Embryonic facial prominence (tissue), 1 donor: Measurements from ENCODE around the gene IGFBP7.

Source experiments
- DNase-seq: peaks from one replicate; pipeline ENCODE4 v3.0.0-alpha.2; 2016; ENCODE audit errors: extremely low spot score

IGFBP7 gene

DNA sequence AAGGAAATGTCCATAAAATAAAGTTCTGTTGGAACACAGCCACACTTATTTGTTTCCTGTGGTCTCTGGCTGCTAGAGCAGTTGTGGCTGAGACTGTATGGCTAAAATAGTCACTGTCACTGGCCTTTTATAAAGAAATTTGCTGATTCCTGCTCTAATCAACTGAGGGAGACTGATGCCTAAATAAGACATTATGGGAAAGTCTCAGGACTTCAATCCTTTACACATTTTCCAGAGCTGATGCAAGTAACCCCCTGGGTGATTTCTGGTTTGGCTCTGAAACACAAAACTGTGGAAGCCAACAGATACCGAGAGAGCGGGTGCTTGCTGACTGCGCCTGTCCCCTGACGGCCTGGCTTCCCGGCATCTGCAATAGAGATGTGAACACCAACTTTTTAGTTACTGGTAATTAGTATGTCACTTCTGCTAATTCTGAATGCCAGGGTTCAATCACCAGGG, 67.4 kb downstream of the IGFBP7 start:
- DNase-seq = no peak

DNA sequence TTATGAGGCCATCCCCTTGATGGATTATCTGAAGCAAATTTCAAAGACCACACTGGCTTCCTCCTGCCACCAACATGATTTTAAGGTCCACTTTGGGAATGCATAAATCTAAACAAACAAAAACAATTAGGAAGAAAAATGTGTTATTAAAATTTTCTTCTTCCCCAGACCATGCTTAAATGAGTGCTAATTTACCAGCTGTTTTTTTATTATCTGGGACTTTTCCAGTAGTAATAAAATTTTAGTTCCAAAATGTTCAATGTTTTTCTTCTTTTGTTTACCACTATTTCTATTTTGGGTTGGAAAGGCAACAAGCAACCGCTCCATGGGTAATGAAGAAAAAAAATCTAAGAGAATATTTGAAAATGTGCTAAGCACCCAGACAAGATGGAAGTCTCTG, 69.2 kb downstream of the IGFBP7 start:
- no peak for DNase-seq

DNA sequence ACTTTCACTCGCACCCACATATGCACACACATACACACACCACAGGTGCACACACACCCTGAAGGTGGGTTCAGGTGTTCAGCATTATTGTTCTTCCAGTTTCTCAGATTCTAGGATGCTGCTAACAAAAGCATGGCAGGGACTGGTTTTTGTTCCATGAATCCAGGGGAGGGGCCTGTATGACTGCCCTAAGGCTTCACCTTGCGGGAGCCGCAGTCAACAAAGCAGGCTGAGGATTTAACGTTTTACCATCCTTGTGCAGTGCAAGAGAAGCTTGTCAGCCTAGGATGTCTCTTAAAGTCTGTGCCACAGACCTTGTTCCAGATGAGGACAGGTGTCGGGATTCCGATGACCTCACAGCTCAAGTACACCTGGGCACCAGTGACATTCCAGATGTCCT, 69.7 kb downstream of the IGFBP7 start:
- no peak for DNase-seq

DNA sequence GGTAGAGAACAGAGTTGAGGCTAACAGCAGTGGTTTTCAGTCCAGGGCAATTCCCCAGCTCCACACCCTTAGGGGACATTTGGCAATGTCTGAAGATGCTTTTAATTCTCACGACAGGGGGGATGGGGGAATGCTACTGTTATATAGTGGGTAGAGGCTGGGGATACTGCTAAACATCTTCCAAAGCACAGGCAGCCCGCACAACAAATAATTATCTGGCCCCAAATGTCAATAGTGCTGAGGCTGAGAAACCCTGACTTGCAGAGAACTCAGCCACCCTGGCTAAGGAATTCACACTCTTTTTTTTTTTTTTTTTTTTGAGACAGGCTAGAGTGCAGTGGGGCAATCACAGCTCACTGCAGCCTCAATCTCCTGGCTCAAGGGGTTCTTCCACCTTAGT, 70.8 kb downstream of the IGFBP7 start:
- DNase-seq = no peak

DNA sequence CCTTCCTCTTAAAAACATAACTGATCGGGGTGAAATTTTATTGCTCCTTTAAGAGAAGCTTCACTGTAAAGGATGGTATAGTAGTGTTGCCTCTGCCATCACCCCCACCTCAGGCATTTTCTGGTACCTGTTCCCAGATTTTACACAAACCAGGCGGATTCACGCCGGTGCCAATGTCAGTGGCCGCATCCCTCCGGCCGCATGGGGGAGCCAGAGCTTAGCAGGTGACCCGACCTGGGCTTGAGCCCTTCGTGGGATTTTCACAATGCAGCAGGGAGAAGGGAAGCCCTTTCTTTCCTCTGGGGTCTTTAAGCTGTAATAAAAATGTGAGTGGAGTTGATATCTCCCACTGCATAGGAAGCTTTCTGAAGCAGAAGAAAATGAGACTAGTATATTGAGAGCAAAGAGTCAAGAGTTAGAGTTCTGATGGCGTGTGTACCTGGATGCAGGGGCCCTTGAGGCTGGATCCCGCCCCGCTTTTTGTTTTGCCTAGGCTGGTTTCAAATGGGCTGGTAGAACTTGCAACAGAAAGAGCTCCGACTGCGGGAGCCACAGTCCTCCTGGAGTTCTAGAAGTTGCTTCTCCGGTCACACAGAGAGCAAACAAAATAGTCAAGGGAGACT, 72.1 kb downstream of the IGFBP7 start:
- DNase-seq = no peak

DNA sequence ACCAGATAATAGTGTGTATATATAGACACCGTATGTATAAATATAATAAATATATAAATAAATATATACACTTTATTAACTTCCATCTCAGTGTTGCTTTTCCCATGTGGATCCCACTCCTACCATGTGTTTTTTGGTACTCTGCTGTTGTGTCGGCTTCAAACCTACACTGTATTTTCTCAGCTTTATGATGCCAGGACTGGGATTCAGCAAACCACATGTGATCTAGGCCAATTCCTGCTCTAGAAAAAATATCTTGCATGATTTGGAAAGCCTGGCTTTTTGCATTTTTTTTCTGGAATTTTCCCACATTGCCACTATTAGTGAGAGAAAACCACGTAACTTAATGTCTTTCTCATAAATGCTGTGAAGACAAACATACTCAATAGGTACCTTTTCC, 75.7 kb downstream of the IGFBP7 start:
- no peak for DNase-seq

DNA sequence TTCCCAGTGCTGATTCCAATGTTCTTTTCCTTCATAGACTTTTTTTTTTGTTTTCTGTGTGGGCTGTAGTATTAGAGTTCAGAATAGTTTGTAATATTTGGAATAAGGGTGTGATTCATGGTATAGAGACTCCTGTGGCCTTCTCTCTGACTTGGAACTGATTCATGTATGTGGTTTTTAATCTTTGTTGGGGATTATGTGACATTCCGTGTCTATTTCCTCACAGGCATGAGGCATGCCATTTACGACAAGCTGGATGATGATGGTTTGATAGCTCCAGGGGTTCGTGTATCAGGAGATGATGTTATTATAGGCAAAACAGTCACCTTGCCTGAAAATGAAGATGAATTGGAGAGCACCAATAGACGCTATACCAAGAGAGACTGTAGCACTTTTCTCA, 87.1 kb downstream of the IGFBP7 start:
- DNase-seq = no peak

DNA sequence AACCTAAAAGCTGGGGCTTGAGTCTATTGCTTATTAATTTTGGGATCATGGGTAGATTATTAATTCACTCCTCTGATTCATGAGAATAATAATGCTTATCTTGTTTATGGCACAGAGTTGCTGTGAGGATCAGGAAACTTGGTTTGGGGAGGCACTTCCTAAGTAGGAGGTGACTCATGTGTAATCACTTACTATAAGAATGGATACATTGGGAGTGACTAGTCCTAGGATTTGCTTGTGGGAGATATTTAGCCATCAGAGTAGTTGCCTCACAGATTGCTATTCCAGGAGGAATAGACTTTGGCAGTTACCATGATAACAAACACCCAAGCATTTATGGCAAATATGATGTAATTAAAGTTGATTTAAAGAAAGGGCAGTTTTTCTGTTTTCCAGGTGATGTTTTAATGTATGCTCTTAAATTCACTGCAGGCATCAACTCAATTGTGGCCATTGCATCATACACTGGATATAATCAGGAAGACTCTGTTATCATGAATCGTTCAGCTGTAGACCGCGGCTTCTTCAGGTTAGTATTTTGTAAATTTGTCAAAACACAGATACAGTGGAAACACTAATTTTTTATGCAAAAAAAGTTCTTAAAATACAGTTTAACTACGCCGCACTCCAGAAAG, 89.6 kb downstream of the IGFBP7 start:
- no peak for DNase-seq

DNA sequence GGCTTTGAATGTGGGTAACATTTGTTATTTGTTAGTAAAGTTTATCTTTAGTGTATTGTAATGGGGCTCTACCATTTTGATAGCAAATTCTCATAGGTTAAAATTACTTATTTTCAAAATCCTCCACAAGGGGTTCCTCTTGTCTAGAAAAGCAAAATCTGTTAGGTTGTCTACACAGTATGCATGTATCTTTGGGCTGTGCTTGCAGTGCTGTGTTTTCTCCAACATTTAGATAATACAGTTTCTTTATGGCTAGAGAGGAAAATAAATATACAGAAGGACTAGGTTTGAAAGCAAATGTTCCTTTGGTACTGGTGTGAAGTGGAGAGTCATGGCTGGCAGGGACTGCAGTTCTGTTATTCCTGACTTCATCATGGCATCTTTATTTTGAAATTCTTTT, 91.2 kb downstream of the IGFBP7 start:
- no peak for DNase-seq

DNA sequence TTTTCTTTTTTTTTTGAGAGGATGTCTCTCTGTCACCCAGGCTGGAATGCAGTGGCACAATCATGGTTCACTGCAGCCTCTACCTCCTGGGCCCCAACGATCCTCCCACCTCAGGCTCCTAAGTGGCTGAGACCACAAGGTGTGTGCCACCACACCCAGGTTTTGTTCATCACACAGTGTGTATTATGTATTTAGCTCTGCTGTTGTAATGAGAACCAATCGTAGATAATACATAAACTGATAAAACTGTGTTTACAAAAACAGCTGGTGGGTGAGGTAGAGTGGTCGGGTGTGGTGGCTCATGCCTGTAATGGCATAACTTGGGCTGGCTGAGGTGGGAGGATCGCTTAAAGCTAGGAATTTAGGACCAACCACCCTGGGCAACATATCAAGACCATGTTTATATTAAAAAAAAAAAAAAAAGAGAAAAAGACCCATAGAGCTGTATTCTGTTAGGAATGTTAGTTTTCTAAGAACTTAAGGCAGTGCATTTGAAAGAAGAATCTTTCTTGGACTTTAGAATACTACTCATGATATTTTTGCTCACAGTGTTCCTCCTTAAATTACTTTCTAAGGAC, 96.6 kb downstream of the IGFBP7 start:
- DNase-seq = no peak

DNA sequence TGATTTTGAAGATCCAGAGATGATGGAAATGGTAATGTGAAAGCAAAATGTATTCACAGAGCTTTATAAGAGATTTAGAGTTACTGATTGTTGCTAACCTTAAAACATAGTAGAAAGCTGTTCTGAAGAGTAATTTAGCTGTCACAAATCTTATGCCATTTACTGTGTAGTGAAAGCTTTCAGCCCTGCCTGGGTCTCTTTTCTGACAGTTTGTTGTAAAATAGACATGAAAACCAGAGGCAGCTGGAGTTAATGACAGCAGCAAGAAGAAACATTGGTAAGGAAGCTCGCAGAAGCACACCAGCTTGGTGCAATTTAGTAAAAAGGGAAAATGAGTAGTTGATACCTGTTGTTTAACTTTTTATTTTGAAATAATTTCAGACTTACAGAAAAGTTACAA, 110.4 kb downstream of the IGFBP7 start:
- DNase-seq = no peak

DNA sequence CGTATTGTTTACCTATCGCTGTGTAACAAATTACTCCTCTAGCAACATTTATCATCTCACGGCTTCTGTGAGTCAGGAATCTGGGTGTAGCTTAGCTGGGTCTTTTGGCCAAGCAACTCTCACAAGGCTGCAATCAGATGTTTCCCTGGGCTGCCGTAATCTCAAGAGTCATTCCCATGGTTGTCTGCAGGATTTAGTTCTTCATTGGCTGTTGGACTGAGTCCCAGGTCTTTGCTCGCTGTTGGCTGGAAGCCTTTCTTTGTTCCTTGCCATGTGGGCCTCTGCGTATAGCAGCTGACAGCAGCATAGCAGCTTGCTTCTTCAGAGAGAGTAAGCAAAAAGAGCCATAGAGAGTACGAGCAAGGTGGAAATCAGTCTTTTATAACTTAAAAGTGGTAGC, 114.7 kb downstream of the IGFBP7 start:
- DNase-seq = peak; percentile 28

DNA sequence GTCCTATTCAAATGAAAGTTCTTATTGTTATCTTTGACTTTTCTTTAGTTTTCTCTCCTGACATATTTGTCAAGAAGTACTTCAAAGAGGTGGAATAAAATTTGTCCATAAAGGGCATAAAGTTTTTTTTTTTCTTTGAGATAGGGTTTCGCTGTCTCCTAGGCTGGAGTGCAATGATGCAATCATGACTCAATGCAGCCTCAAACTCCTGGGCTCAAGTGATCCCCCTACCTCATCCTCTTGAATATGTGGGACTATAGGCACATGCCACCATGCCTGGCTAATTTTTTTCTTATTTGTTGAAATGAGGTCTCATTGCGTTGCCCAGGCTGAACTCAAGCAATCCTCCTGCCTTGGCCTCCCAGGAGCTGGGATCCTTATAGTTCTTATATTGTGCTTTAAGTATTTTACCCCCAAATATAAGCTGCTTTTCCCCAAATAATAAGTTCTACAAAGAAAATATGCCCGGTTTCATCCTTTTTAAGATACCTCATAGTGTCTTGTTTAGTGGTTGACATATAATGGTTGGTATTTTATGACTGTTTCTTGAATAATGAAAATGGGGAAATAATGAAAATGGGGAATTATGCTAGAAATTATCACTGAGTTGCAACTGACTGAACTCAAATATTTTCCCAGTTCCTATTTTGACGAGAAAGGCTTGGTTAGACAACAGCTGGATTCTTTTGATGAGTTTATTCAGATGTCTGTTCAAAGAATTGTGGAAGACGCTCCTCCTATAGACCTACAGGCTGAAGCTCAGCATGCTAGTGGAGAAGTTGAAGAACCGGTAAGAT, 119.9 kb downstream of the IGFBP7 start:
- DNase-seq = no peak

DNA sequence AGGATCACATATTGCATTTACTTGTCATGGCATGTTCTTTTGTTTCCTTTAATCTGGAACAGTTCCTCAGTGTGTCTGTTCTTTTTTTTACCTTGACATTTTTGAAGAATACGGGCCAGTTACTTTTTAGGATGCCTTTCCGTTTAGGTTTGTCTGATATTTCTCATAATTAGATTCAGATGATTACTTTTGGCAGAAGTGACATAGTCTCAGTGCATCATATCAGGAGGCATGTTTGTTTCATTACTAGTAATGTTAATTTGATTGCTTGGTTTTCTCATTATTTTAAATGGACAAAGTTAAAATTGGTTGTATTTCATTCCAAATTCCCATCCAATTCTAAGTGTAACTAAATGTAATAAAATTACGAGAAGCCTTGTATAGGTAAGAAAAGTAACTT, 123.2 kb downstream of the IGFBP7 start:
- DNase-seq = no peak

DNA sequence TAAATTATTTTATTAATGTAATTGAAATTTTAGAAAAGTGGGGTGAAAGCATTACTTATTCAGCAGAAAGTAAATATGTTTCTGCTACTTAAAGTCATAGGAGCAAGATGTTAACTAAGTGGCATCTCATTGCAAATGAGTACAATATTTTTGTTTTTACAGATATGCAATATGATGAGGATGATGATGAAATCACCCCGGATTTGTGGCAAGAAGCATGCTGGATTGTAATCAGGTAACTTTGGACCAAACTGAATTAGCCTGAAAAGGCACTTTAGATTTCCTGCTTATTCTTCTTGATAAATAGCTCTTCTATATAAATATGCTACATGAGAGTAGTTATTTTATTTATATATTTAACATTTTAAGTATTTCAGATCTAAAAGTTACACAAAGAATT, 124.0 kb downstream of the IGFBP7 start:
- no peak for DNase-seq

DNA sequence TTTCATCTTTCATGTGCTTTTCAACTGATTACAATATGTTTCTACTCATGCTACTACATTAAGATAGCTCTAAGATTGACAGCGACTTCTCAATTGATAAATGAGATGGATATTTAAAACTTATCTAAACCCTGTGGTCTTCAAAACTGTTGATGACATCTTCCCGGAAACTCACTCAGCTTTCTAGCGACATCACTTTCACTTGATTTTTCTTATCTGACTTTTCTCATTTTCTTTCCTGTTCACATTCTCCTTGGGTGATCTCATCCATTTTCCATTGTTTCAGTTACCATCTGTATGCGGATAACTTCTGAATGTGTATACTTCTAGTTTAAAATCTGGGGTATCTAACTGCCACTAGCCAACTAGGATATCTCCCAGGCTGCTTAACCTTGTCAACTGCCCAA, 128.4 kb downstream of the IGFBP7 start:
- no peak for DNase-seq
